ACC112 (cell line): ENCODE results near the gene RAB3C.
A peak's percentile ranks its signal among the peaks of the same experiment; 100 is the strongest.

Source experiments
- H2AFZ ChIP-seq: fragments of 200-600 bp; sonication (generic); one replicate; pipeline ENCODE4 v1.6.0; 2017; ENCODE audit warnings: antibody characterized with exemption, low read length; ENCODE audit not compliant: unreplicated experiment
- H3K27ac ChIP-seq: fragments of 200-600 bp; sonication (generic); 2 replicates; pipeline ENCODE4 v1.5.1; 2014; ENCODE audit warnings: low read depth, mild to moderate bottlenecking, antibody characterized with exemption, low read length, moderate library complexity
- H3K27me3 ChIP-seq: fragments of 200-600 bp; sonication (generic); 2 replicates; pipeline ENCODE4 v1.6.1; 2014; ENCODE audit warnings: mild to moderate bottlenecking, antibody characterized with exemption, low read length, moderate library complexity, mixed read lengths; ENCODE audit not compliant: insufficient read depth
- H3K36me3 ChIP-seq: fragments of 200-600 bp; sonication (generic); 2 replicates; pipeline ENCODE4 v1.6.1; 2016; ENCODE audit warnings: mild to moderate bottlenecking, antibody characterized with exemption, low read length, moderate library complexity, mixed read lengths; ENCODE audit not compliant: insufficient read depth
- H3K4me1 ChIP-seq: fragments of 200-600 bp; sonication (generic); one replicate; pipeline ENCODE4 v1.6.1; 2016; ENCODE audit warnings: low read length, mixed read lengths; ENCODE audit not compliant: insufficient read depth, unreplicated experiment, control insufficient read depth
- H3K4me3 ChIP-seq: fragments of 200-600 bp; sonication (generic); 2 replicates; pipeline ENCODE4 v1.5.1; 2014; ENCODE audit warnings: mild to moderate bottlenecking, low read depth, low read length
- H3K79me2 ChIP-seq: fragments of 200-600 bp; sonication (generic); one replicate; pipeline ENCODE4 v1.6.0; 2016; ENCODE audit warnings: low read length; ENCODE audit not compliant: control insufficient read depth, unreplicated experiment, insufficient read depth

RAB3C gene

GRCh38 chr5:58891086-58891970 lies 308.5 kb downstream of the RAB3C start:
- Histone ChIP-seq H3K27me3 (no peaks in the 10 kb centered on the region), H3K27ac (peak overlapping the region; percentile 100), H3K36me3 (no peaks in the 10 kb centered on the region), H3K4me3 (peak overlapping the region; percentile 70), H3K4me1 (peaks cover 42% of the 10 kb centered on the region), H2AFZ (peak overlapping the region; percentile 27), H3K79me2 (no peaks in the 10 kb centered on the region)

- Histone ChIP-seq H3K27me3 (no peaks in the 10 kb centered on the region), H3K79me2 (no peaks in the 10 kb centered on the region), H3K27ac (peak overlapping the region; percentile 100), H3K4me1 (peaks cover 39% of the 10 kb centered on the region), H3K4me3 (peak overlapping the region; percentile 70; the same call in 1 of the 2 replicates), H3K36me3 (no peaks in the 10 kb centered on the region), H2AFZ (no peak overlapping the region)
These were observed 309.1 kb downstream of the RAB3C start for GRCh38 chr5:58891971-58892343.

- H3K79me2 ChIP-seq = no peaks in the 10 kb centered on the region
- H3K4me3 ChIP-seq = no peak overlapping the region
- no peaks in the 10 kb centered on the region for H3K27me3 ChIP-seq
- H3K4me1 ChIP-seq = peaks cover 23% of the 10 kb centered on the region
- H3K27ac ChIP-seq = no peak overlapping the region
- no peaks in the 10 kb centered on the region for H3K36me3 ChIP-seq
- no peak overlapping the region for H2AFZ ChIP-seq
These were observed 310.7 kb downstream of the RAB3C start for GRCh38 chr5:58893551-58893950.

DNA sequence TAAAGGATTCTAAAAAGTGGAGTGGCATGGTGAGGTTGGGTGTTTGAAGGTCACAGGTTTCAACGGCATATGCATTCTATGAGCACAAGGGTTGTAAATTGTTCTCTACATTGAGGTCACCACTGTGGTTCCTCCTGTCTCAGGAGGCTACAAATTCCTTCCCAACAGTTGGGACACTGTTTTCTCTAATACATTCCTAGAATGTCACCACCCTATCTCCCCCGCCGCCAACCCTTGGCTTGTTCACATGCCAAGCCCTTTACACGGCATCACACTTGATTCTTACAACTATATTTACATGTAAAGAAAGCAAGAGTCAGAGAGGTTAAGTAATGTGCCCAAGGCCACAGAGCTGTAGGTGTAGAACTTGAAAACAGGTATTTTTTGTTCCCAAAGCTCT lies 315.1 kb downstream of the RAB3C start:
- no peaks in the 10 kb centered on the region for H3K4me1 ChIP-seq
- no peak overlapping the region for H2AFZ ChIP-seq
- no peak overlapping the region for H3K27ac ChIP-seq
- H3K4me3 ChIP-seq = no peak overlapping the region
- H3K27me3 ChIP-seq = no peaks in the 10 kb centered on the region
- no peaks in the 10 kb centered on the region for H3K79me2 ChIP-seq
- no peaks in the 10 kb centered on the region for H3K36me3 ChIP-seq

DNA sequence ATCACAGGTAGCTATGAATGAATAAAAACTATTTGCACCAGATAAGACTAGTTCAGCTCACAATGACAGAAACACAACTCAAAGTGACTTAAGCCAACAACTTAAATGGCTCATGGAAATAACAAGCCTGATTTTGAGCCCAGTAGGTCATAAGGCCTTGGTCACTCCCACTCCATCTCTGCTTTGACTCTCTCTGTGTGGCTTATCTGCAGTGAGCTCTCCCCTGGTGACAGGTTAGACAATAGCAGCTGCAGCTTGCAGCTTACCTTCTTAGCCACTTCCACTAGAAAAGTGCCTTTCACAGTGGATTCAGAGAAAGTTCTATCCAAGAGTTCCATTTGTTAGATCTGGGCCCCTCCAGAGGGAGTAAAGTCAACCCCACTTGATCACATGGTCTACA lies 315.7 kb downstream of the RAB3C start:
- no peaks in the 10 kb centered on the region for H3K4me1 ChIP-seq
- no peaks in the 10 kb centered on the region for H3K36me3 ChIP-seq
- no peak overlapping the region for H3K27ac ChIP-seq
- H3K79me2 ChIP-seq = no peaks in the 10 kb centered on the region
- H2AFZ ChIP-seq = no peak overlapping the region
- H3K4me3 ChIP-seq = no peak overlapping the region
- no peaks in the 10 kb centered on the region for H3K27me3 ChIP-seq

DNA sequence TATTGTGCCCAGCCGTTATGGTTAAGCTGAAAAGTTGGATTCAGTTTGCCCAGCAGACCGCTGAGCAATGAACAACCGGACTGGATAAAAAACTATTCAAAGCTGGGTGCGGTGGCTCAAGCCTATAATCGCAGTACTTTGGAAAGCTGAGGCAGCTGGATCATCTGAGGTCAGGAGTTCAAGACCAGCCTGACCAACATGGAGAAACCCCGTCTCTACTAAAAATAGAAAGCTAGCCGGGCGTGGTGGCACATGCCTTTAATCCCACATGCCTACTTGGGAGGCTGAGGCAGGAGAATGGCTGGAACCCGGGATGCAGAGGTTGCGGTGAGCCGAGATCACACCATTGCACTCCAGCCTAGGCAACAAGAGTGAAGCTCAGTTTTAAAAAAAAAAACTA lies 318.4 kb downstream of the RAB3C start:
- Histone ChIP-seq H3K4me1 (no peaks in the 10 kb centered on the region), H3K36me3 (no peaks in the 10 kb centered on the region), H3K27ac (no peak overlapping the region), H3K79me2 (no peaks in the 10 kb centered on the region), H3K27me3 (no peaks in the 10 kb centered on the region), H2AFZ (no peak overlapping the region), H3K4me3 (no peak overlapping the region)

DNA sequence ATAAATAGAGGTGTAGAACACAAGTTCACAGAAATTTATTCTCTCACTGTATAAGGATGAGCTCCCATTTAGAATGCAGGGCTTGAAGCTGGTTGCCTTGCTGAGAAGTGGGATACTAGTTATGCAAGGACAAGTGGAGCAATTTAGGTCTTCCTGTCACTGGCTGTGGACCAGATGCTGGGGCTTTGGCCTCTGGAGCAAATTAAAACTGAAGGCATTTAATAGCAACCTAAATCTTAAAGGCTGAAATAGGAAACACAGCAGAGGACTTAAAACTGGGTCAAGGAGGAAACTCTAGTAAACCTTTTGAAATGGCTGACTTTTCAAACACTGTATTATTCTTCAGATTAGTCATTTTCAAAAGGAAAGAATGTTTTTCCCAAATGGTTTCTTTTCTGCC lies 319.4 kb downstream of the RAB3C start:
- Histone ChIP-seq H3K4me1 (no peaks in the 10 kb centered on the region), H3K36me3 (no peaks in the 10 kb centered on the region), H2AFZ (no peak overlapping the region), H3K4me3 (no peak overlapping the region), H3K79me2 (no peaks in the 10 kb centered on the region), H3K27ac (no peak overlapping the region), H3K27me3 (no peaks in the 10 kb centered on the region)

GRCh38 chr5:58902765-58903164 lies 319.9 kb downstream of the RAB3C start:
- no peaks in the 10 kb centered on the region for H3K79me2 ChIP-seq
- H3K27me3 ChIP-seq = no peaks in the 10 kb centered on the region
- no peaks in the 10 kb centered on the region for H3K4me1 ChIP-seq
- no peak overlapping the region for H3K4me3 ChIP-seq
- no peaks in the 10 kb centered on the region for H3K36me3 ChIP-seq
- H3K27ac ChIP-seq = no peak overlapping the region
- H2AFZ ChIP-seq = no peak overlapping the region

- H3K4me3 ChIP-seq = no peak overlapping the region
- no peaks in the 10 kb centered on the region for H3K4me1 ChIP-seq
- H3K27me3 ChIP-seq = no peaks in the 10 kb centered on the region
- no peaks in the 10 kb centered on the region for H3K36me3 ChIP-seq
- H2AFZ ChIP-seq = no peak overlapping the region
- no peak overlapping the region for H3K27ac ChIP-seq
- H3K79me2 ChIP-seq = no peaks in the 10 kb centered on the region
These were observed 321.9 kb downstream of the RAB3C start for GRCh38 chr5:58904737-58905136.

DNA sequence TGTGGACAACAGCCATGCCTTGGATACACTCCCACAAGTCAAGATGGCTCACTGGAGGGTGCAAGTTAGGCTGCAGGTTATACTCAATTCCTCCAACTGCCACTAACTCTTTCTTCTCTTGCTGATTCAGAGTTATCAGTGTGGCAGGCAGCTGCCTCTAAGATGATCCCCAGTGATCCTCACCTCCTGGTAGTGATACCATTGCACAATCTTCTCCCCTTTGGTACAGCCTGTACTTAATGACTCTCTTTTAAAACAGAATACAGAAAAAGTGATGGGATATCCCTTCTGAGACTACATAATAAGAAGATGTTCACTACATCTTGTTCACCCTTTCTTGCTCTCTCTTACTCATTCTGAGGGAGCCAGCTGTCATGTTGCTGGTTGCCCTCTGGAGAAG lies 323.1 kb downstream of the RAB3C start:
- no peak overlapping the region for H3K4me3 ChIP-seq
- no peaks in the 10 kb centered on the region for H3K4me1 ChIP-seq
- H3K27ac ChIP-seq = no peak overlapping the region
- no peaks in the 10 kb centered on the region for H3K36me3 ChIP-seq
- H2AFZ ChIP-seq = no peak overlapping the region
- no peaks in the 10 kb centered on the region for H3K27me3 ChIP-seq
- no peaks in the 10 kb centered on the region for H3K79me2 ChIP-seq
